SU-DHL-6 (cell line): ENCODE data around the gene DPH7.

Source experiments
- H2AFZ ChIP-seq: fragments of 200-600 bp; sonication (generic); 2 replicates; pipeline ENCODE4 v1.6.1; 2014; ENCODE audit warnings: low read depth, mild to moderate bottlenecking, moderate library complexity, mixed read lengths, antibody characterized with exemption, low read length; ENCODE audit not compliant: severe bottlenecking
- H3F3A ChIP-seq: fragments of 200-600 bp; shearing (Covaris generic); 2 replicates; pipeline ENCODE4 v1.6.0; 2016; ENCODE audit warnings: antibody characterized with exemption, mild to moderate bottlenecking; ENCODE audit not compliant: insufficient read depth
- H3K27ac ChIP-seq: fragments of 200-600 bp; sonication (generic); 2 replicates; pipeline ENCODE4 v1.5.1; 2016; ENCODE audit warnings: low read depth, mild to moderate bottlenecking, low read length, moderate library complexity, mixed read lengths
- H3K27me3 ChIP-seq: fragments of 200-600 bp; sonication (generic), shearing (Covaris generic); 2 replicates; pipeline ENCODE4 v1.6.0; 2014; ENCODE audit warnings: mild to moderate bottlenecking, low read length
- H3K36me3 ChIP-seq: fragments of 200-600 bp; sonication (generic); 2 replicates; pipeline ENCODE4 v1.6.1; 2014; ENCODE audit warnings: mild to moderate bottlenecking, low read length, mixed read lengths
- H3K4me2 ChIP-seq: fragments of 300-600, 200-600 bp; shearing (Covaris generic), sonication (generic); 2 replicates; pipeline ENCODE4 v1.6.0; 2014; ENCODE audit warnings: low read length, low read depth, mild to moderate bottlenecking; ENCODE audit not compliant: poor library complexity, severe bottlenecking
- H3K4me3 ChIP-seq: fragments of 200-600 bp; sonication (generic); 2 replicates; pipeline ENCODE4 v1.5.1; 2014; ENCODE audit warnings: antibody characterized with exemption, low read length, mild to moderate bottlenecking, mixed read lengths; ENCODE audit not compliant: insufficient read depth, poor library complexity, severe bottlenecking
- H3K79me2 ChIP-seq: fragments of 200-600 bp; sonication (generic); 2 replicates; pipeline ENCODE4 v1.6.1; 2014; ENCODE audit warnings: mild to moderate bottlenecking, low read length, moderate library complexity; ENCODE audit not compliant: insufficient read depth
- H3K9ac ChIP-seq: fragments of 200-600 bp; sonication (generic); 2 replicates; pipeline ENCODE4 v1.7.0; 2014; ENCODE audit warnings: mild to moderate bottlenecking, low read length
- H3K9me2 ChIP-seq: fragments of 200-600 bp; sonication (generic); replicated peaks from 2 replicates; pipeline ENCODE4 v1.6.1; 2014; ENCODE audit warnings: low read length; ENCODE audit not compliant: insufficient read depth
- H3K9me3 ChIP-seq: fragments of 200-600 bp; sonication (generic); 2 replicates; pipeline ENCODE4 v1.6.1; 2014; ENCODE audit warnings: low read length, mixed read lengths; ENCODE audit not compliant: insufficient read depth
- H4K20me1 ChIP-seq: fragments of 200-600 bp; sonication (generic); 2 replicates; pipeline ENCODE4 v1.6.1; 2014; ENCODE audit warnings: low read depth, mild to moderate bottlenecking, antibody characterized with exemption, low read length, moderate library complexity, mixed read lengths
- EZH2phosphoT487 ChIP-seq: fragments of 200-600 bp; sonication (generic), shearing (Covaris generic); conservative IDR thresholded peaks from 2 replicates; pipeline ENCODE4 v1.6.1; 2018; ENCODE audit warnings: mild to moderate bottlenecking, antibody characterized with exemption, low read length, moderate library complexity, mixed read lengths
- TF ChIP-seq, protein P1 (sequence below): fragments of 200-600 bp; sonication (generic); IDR thresholded peaks from one replicate; pipeline ENCODE4 v1.5.1; 2017; ENCODE audit warnings: antibody characterized with exemption, mild to moderate bottlenecking, low read length, moderate library complexity; ENCODE audit not compliant: insufficient read depth, poor library complexity, severe bottlenecking

The DPH7 gene

DNA sequence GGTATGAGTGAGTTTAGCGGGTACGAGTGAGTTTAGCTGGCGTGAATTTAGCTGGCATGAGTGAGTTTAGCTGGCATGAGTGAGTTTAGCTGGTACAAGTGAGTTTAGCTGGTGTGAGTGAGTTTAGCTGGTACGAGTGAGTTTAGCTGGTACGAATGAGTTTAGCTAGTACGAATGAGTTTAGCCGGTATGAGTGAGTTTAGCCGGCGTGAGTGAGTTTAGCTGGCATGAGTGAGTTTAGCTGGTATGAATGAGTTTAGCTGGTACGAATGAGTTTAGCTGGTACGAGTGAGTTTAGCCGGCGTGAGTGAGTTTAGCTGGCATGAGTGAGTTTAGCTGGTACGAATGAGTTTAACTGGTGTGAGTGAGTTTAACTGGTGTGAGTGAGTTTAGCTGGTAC, 69.5 kb downstream of the DPH7 start:
- no peak overlapping the region for H3K4me3 ChIP-seq
- no peaks in the 10 kb centered on the region for H3K9me2 ChIP-seq
- no peaks in the 10 kb centered on the region for H3K27me3 ChIP-seq
- H3K4me2 ChIP-seq = no peak overlapping the region
- H3K27ac ChIP-seq = no peak overlapping the region
- H3K9ac ChIP-seq = no peak overlapping the region
- no peaks in the 10 kb centered on the region for H3K79me2 ChIP-seq
- H3F3A ChIP-seq = no peaks in the 10 kb centered on the region; the same call in 1 of the 2 replicates
- H4K20me1 ChIP-seq = no peaks in the 10 kb centered on the region
- TF ChIP-seq, protein P1, sequence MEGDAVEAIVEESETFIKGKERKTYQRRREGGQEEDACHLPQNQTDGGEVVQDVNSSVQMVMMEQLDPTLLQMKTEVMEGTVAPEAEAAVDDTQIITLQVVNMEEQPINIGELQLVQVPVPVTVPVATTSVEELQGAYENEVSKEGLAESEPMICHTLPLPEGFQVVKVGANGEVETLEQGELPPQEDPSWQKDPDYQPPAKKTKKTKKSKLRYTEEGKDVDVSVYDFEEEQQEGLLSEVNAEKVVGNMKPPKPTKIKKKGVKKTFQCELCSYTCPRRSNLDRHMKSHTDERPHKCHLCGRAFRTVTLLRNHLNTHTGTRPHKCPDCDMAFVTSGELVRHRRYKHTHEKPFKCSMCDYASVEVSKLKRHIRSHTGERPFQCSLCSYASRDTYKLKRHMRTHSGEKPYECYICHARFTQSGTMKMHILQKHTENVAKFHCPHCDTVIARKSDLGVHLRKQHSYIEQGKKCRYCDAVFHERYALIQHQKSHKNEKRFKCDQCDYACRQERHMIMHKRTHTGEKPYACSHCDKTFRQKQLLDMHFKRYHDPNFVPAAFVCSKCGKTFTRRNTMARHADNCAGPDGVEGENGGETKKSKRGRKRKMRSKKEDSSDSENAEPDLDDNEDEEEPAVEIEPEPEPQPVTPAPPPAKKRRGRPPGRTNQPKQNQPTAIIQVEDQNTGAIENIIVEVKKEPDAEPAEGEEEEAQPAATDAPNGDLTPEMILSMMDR = no peak
- TF ChIP-seq EZH2phosphoT487 = no peak
- no peak overlapping the region for H2AFZ ChIP-seq
- no peaks in the 10 kb centered on the region for H3K36me3 ChIP-seq
- no peaks in the 10 kb centered on the region for H3K9me3 ChIP-seq

- H3K9ac ChIP-seq = no peak overlapping the region
- H3K4me3 ChIP-seq = no peak overlapping the region
- H3K79me2 ChIP-seq = no peaks in the 10 kb centered on the region
- H3F3A ChIP-seq = no peaks in the 10 kb centered on the region; the same call in 1 of the 2 replicates
- no peaks in the 10 kb centered on the region for H3K9me2 ChIP-seq
- H3K27me3 ChIP-seq = no peaks in the 10 kb centered on the region
- H3K36me3 ChIP-seq = no peaks in the 10 kb centered on the region
- no peak for TF ChIP-seq EZH2phosphoT487
- TF ChIP-seq, protein P1 = no peak
- no peak overlapping the region for H3K4me2 ChIP-seq
- no peak overlapping the region for H3K27ac ChIP-seq
- no peak overlapping the region for H2AFZ ChIP-seq
- no peaks in the 10 kb centered on the region for H4K20me1 ChIP-seq
- H3K9me3 ChIP-seq = no peaks in the 10 kb centered on the region
These were observed 72.0 kb downstream of the DPH7 start for GRCh38 chr9:137506702-137507171.

- Histone ChIP-seq H3F3A (no peaks in the 10 kb centered on the region; the same call in 1 of the 2 replicates), H2AFZ (no peak overlapping the region), H3K79me2 (no peaks in the 10 kb centered on the region), H4K20me1 (no peaks in the 10 kb centered on the region), H3K4me2 (no peak overlapping the region), H3K27ac (no peak overlapping the region), H3K27me3 (no peaks in the 10 kb centered on the region), H3K4me3 (no peak overlapping the region), H3K9me2 (no peaks in the 10 kb centered on the region), H3K9me3 (no peaks in the 10 kb centered on the region), H3K36me3 (no peaks in the 10 kb centered on the region), H3K9ac (no peak overlapping the region)
- no peak for TF ChIP-seq EZH2phosphoT487
- TF ChIP-seq, protein P1 = no peak
These were observed 72.5 kb downstream of the DPH7 start for GRCh38 chr9:137506274-137506673.
